GM08714 (cell line): ENCODE data around the gene LUC7L.

Source experiments
- H3K4me3 ChIP-seq: fragments of 200-500 bp; sonication (Bioruptor generic); 2 replicates; pipeline ENCODE4 v1.5.1; 2014; ENCODE audit warnings: mild to moderate bottlenecking, low read length, inconsistent platforms
- ZNF274 ChIP-seq: IDR thresholded peaks from 2 replicates; pipeline ENCODE4 v1.6.1; 2012; ENCODE audit warnings: mild to moderate bottlenecking, low read depth, low read length

The LUC7L gene, protein sequence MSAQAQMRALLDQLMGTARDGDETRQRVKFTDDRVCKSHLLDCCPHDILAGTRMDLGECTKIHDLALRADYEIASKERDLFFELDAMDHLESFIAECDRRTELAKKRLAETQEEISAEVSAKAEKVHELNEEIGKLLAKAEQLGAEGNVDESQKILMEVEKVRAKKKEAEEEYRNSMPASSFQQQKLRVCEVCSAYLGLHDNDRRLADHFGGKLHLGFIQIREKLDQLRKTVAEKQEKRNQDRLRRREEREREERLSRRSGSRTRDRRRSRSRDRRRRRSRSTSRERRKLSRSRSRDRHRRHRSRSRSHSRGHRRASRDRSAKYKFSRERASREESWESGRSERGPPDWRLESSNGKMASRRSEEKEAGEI

DNA sequence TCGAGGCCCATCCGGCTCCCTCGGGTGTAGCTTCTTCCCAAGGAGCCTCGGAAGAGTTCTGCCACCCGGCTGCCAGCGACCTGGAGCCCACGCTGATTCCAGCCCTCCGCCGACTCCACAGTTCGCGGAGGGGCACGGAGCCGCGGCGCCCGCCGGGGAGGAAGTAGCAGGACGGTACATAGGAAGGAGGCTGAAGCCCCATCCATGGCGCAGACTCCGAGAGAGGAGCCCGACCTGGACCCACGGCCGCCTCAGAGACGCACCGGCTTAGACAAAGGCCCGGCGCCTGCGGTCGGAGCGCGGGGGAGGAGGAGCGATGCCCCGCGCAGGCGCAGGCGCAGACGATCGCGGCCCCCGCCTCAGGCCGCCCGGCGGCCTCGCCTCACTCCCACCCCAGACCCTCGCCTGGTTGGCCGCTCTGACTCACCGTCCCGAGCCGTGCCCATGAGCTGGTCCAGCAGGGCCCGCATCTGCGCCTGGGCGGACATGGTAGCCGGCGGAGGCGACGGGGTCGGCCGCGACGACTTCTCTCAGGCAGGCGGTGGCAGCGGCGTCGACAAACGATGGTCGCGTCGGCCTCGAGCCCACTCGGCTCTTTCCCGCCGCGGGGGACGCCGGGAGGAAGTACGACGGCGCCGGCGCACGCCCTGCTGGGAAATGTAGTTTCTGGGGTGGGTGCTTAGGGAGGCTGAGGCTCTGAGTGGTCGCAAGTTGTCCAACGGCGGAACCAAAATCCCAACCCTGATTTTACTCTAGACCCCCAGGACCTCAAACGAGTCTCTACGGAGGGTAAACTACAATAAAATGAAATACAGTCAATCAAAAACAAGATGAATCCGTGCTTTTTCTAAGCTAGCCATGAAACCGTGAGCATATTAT, at the start of gene LUC7L:
LUC7L (minus strand) TSS at position 598 of the 879 bp plus-strand sequence; CDS start at position 488, 110 bp downstream.
- no peak for TF ChIP-seq ZNF274
- H3K4me3 ChIP-seq: peak within 1 kb of the TSS; percentile 91

DNA sequence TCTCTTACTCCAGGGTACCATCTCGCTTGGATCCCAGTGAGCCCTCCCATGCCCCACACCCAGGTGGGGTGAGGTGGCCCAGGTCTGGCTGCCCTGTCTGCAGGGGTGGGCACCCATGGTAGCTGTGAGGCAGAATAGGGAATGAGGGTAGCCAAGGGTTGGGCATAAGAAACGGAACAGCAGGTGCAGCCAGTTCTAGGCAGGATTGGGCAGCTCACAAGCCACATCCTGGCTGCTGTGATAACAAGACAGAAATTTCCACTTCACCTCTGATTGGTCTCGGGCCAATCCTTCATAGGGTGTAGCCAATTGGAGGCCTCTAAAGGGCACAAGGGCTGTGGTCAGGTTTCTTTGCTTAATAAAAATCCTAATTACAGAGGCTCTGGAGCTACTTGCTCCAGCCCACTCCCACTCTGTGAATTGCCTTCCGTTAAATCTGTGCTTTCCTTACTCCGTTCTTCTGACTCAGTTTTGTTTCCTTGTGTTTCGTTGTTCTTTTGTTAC, 49.7 kb upstream of the LUC7L start:
- no peak for TF ChIP-seq ZNF274
- H3K4me3 ChIP-seq: no peak overlapping the region

DNA sequence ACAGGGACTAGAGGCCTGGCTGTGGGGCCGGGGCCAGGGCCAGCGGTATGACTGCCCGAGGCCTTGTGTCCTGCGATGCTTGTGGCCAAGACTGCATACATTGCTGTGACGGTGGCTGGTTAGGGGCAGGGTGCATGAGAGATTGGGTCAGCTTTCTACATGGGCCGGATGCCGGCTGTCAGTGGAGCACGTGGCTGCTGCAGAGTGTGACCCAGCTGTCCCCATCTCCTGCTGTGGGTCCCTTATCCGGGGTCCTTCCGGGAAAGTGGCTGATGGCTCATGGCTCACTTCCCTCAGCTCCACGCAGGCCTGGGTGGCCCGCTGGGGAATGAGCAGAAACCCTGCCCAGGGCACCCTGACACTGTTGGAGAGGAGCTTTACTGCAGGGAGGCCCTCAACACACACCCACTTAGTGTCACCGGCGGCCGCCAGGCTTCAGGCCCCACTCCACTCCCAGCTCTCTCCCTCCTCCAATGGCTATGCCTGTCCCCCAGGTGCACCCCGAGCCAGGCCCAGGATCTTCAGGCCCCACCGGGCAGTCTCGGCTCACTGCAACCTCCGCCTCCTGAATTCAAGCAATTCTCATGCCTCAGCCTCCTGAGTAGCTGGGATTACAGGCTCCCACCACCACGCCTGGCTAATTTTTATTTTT, 47.3 kb upstream of the LUC7L start:
- TF ChIP-seq ZNF274: no peak
- no peak overlapping the region for H3K4me3 ChIP-seq

DNA sequence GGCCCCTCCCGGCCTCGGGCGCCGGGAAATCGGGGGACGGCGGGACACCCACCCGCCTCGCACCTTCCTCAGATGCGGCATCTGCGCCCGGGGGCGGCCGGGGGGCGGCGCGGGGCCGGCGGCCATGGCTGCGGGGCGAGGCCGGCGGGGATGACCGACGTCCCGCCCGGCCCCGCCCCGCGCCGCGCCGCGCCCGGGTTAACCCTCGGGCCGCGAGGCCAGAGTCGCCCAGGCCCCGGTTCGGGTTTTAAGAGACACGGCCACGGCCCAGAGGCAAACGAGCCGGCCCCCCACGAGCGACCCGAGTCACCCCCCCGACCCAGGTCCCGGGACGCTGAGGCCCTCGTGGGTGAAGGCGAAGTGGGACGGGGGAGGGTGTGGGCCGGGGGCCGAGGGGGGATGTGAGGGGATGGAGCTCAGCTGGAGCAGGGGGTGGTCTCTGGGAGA, 46.6 kb upstream of the LUC7L start, which contains the start of gene RGS11:
RGS11 (minus strand) TSS at position 159 of the 447 bp plus-strand sequence; CDS start at position 126, 33 bp downstream.
- TF ChIP-seq ZNF274: no peak
- no peak within 1 kb of the TSS for H3K4me3 ChIP-seq

DNA sequence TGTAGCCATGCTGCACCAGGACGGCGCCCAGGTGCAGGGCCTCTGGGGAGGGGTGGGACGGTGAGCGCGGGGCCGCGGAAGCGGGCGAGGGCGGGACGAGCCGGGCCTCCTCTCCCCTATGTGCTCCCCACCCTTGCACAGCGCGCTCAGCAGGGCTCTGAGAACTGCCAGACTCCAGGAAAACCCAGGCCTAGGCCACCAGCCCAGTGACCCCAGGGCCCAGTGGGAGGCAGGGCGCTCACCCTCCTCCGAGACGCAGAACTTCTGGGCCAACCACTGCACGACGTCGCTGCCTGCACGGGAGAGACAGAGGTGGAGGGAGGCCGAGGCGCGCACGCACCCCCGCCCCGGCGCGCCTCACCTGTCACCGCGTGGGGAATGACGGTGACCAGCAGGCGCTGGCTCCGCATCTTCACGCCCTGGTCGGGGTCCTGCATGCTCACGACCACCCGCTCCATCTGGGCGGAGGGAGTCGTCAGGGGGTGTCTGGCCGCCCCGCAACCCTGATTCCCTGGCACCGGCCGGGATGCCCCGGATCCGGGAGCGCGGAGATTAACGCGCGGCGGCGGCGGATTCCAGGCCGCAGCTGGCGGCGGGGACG, 45.9 kb upstream of the LUC7L start:
- no peak for TF ChIP-seq ZNF274
- no peak overlapping the region for H3K4me3 ChIP-seq

DNA sequence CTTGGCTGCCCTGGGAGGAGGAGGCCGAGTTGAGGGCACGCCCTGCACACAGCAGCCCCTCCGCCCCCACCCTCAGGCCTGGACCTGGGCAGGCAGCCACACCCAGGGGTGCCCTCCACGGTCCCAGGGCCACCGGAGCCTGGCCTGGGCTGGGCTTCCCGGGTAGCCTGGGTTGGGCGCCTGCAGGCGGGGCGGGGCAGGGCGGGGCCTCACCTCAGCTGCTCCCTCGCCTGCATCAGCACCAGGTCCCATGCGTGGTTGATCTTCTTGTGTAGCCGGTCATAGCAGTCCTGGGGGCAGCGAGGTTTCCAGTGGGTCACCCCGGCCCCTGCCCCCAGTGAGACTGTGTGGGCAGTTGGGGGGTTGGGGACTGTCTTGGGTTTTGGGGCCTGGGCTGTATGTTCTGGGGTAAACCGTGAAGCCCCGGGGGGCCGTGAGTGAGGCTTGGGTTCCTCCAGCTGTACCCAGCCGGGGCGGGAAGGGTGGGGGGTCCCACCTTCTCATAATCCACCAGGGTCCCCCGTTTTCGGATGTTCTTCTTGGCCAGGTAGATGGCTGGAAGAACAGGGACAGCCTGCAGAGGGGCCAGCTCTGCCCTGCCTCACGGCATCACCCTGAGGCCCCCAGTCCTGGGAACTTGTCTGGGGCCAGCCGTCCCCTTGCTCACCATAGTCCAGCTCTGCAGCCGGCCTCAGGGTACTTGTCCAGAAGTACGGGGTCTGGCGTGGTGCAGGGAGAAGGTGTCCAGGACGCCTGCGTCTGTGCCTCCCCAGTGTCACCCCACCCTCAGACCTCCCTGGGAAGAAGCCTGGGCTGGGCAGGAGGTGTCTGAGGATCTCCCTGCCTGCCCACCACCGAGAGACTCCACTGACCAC, 44.5 kb upstream of the LUC7L start:
- no peak overlapping the region for H3K4me3 ChIP-seq
- TF ChIP-seq ZNF274: no peak

DNA sequence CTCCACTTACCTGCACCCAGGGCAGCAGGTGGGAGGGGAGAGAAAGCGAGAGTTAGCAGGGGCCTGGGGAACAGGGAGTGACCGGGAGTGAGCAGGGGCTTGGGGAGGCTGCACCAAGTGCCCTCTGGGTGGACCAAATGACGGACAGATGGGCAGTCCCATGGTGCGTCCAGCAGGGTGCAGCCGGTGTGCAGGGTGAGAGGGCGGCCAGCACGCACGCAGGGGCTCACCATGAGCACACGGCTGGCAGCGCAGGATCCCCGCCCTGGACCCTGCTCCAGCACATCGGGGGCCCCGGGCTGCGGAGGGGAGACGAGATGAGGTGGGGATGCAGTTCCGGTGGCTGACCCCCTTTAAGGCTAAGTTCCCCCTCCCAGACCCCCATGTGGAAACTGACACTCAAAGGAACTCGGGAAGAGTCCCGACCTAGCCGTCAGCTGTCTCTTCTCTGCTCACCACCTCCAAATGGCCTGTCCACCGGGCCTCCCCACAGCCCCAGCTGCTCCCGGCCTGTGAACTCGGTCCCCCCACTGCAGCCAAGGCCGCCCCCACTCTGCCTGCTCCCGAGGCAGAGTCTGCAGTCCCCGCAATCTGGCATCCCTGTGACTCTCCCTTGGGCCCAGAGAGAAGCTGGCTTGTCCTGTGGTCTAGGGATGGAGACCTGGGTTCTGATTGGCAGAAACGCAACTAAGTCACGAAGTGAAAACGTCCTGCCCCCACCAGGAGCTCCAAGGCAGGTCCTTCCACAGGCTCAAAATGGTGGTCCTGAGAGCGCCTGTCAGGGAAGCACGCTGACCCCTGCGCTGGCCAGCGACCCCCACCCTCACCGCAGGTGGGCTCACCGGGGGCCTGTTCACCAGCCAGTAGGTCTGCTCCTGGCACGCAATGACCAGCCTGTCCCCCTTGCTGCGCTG, 43.6 kb upstream of the LUC7L start:
- no peak overlapping the region for H3K4me3 ChIP-seq
- TF ChIP-seq ZNF274: no peak

DNA sequence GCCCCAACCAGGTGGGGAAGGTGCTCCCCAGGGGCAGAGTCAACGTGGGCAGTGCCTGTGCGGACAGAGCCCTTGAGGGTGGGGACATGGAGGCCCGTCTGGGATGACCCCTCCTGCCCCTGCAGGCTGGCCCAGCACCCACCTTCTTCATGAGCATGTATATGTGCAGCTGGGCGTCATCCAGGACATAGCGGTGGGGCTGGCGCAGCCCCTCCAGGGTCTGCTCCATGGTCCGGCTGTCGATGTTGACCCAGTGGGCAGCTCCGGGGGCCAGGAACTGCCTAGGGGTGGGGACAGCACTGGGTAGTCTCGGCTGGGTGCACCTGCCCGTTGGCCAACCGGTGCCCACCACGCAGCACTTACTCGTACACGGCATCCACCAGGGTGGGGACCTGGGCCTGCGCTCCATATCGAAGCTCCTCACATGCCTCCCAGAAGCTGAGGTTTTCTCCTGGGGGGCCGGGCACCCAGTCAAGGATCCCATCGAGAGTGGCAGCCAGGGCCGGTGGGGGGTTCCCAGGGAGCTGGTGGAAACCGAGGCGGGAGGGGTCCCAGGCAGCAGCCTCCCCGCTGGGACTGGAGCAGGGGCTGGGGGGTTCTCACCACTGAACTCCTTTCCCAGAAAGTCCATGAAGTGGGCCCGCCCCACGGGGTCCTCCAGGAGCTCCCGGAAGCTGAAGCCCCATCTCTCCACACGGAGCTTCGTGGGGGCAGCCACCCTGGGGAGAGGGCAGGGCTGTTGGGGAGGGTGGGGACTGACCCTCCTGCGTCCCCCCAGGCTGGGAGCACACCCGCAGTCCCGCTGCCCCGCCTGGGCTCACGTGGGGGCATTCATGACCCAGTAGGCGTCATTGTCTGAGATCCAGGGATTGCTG, 41.4 kb upstream of the LUC7L start:
- TF ChIP-seq ZNF274: no peak
- H3K4me3 ChIP-seq: no peak overlapping the region

DNA sequence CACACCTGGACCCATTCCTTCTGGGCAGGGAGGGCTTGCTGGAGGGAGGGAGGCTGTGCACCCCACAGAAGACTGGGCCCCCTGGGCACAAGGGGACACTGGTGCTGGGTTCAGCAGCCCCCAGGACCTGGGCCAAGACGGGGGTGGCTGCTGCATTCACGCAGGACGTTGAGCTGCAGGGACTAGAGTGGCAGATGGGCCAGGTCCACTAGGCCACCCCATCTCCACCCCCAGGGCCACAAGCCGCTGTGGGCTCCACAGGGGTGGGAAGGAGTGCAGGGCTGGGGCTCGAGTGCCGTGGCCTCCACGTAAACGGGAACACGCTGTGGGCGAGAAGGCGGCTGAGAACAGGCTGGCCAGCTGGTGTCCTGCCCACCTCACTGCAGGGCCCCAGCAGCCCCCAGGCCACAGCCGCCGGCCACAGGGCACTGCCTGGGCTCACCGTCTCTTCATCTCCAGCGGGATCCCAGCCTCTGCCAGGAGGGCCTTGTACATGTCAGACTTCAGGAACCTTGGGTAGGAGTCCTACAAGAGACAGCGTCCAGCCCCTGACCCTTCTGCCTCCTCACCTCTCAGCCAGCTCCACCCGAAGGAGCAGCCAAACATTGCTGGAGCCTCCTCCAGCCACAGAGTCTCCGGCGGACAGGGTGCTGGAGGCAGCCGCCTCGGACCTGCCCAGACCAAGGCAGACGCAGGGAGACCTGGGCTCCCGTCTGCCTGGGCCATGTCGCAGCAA, 40.0 kb upstream of the LUC7L start:
- no peak for TF ChIP-seq ZNF274
- no peak overlapping the region for H3K4me3 ChIP-seq
